NOMO-1 treated with dmso at 0.1 percent for 144 hours (cell line): ENCODE results near the gene UNC5A.

Experiments
- DNase-seq: peaks from one replicate; lab custom pipeline; 2025; ENCODE audit not compliant: unreplicated experiment; lab: John Stamatoyannopoulos, UW

Gene UNC5A

DNA sequence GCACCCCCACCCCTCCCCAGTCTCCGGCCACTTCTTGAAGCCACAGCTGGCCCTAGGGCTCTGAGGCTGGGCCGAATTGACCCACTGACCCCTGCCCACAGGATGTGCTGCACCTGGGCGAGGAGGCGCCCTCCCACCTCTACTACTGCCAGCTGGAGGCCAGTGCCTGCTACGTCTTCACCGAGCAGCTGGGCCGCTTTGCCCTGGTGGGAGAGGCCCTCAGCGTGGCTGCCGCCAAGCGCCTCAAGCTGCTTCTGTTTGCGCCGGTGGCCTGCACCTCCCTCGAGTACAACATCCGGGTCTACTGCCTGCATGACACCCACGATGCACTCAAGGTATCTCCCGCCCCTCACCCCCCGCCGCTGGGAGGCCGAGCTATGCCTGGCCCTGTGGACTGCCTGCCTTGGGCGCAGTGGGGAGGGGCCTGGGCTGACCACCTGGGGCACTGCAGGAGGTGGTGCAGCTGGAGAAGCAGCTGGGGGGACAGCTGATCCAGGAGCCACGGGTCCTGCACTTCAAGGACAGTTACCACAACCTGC, 67.5 kb downstream of the UNC5A start:
- no peak for DNase-seq

DNA sequence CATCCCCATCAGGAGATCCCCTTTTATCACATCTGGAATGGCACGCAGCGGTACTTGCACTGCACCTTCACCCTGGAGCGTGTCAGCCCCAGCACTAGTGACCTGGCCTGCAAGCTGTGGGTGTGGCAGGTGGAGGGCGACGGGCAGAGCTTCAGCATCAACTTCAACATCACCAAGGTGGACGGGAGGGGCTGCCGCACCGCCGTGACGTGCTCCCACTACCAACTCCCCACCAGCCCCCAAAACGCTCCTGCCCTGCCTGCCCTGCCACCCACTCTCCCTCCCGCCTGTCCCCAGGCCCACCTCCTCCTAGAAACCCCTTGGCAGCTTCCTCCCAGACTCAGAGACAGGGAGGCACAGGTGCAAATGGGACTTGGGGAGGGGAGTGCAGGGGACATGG, 68.1 kb downstream of the UNC5A start:
- DNase-seq = no peak

DNA sequence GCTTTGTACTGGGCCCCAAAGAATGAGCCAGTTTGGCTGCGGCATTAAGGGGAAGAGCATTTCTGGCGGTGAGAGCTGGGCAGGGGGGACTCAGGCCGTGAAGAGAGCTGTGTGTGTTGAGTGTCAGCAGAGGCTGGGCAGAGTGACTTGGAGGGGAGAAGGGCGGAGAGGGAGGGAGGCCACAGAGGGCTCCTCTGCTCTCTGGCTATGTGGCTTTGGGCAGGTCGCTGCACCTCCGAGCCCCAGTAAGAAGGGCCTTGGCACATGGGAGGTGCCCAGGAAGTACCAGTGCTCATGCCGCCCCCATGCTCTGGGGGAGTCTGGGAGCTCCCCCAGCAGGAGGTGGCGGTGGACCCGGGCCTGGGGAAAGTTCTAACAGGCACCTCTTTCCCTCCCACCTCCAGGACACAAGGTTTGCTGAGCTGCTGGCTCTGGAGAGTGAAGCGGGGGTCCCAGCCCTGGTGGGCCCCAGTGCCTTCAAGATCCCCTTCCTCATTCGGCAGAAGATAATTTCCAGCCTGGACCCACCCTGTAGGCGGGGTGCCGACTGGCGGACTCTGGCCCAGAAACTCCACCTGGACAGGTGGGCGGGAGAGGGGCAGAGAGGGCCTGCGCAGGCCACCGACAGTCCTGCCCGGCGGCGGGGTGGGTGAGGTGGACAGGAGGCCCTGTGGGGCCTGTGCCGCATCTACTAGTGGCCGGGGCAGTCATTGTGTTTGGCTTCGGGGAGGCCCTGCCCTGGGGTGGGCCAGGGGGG, 68.7 kb downstream of the UNC5A start:
- no peak for DNase-seq

- DNase-seq = no peak
These were observed 69.5 kb downstream of the UNC5A start for GRCh38 chr5:176879663-176880361.

DNA sequence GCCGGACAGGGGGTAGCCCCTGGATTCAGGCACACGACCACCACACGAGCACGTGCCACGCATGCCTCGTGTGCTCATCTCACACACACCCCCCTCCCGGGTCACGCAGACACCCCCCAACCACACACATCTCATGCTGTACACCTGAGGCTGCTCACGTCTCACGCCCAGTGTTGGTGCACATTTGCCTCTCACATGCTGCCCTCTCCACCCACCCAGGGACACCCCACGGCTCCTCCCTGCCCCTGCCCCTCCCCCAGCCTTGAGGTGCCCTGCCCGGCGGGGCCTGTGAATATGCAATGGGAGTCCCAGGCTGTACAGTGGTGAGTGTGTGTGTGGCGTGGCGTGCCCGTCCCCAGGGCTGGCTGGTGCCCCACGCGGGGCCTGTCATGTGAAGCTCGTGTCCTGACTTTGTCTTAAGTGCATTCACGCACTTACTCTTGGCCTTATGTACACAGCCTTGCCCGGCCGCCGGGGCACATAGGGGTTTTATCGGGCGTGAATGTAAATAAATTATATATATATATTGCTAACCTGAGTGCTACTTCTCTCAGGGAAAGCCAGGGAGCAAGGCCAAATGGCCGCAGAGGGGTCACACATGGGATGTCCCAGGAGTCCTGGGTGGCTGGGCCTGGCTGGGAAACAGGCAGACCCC, 70.1 kb downstream of the UNC5A start:
- DNase-seq = no peak

GRCh38 chr5:176881021-176881749, 70.8 kb downstream of the UNC5A start:
- no peak for DNase-seq

DNA sequence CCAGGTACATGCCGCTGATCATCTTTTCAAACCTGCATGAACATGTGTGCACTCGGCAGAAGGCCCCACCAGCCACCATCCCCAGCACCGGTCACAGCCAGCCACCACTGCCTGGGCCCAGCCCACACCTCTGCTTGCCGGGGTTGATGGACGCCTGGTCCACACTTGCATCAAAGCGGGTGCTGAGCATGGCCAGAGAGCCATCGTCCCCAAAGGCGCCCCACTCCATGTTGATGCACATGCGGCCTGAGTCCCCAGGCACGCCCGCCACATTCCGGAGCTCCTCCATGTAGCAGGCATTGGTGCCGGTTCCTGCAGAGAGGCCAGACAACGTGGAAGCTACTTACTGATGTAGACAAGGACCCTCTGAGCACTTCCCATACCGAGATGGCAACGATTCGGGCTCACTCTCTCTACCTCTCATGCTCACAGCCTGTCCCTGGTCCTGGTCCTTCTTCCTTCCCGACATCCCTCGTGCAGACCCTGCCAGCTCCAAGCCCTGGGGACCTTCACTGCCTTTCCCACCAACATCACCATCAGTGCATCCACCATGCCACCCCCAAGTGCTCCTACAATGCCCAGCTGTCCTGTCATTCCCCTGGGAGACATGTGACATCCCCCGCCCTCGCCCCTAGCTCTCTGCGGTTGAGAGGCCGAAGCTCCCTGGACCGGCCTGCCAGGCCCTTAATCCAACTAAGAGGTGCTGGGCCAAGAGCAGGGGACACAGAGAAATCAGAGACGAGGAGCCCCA, 71.6 kb downstream of the UNC5A start:
- DNase-seq = no peak

DNA sequence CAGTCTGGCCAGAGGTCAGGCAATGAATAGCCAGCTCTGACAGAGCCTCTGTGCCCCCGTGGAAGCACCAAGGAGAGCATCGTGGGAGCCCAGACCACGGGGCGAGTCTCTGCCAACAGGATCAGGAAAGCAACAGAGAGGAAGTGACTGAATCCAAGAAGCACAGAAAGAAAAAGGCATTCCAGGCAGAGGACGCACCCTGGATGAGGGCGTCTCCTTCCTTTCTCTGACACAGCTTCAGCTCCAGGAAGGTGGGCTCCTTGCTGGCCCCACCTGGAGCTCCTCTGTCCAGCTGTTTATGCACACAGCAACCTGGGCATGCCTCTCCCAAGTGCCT, 72.2 kb downstream of the UNC5A start:
- DNase-seq = no peak

DNA sequence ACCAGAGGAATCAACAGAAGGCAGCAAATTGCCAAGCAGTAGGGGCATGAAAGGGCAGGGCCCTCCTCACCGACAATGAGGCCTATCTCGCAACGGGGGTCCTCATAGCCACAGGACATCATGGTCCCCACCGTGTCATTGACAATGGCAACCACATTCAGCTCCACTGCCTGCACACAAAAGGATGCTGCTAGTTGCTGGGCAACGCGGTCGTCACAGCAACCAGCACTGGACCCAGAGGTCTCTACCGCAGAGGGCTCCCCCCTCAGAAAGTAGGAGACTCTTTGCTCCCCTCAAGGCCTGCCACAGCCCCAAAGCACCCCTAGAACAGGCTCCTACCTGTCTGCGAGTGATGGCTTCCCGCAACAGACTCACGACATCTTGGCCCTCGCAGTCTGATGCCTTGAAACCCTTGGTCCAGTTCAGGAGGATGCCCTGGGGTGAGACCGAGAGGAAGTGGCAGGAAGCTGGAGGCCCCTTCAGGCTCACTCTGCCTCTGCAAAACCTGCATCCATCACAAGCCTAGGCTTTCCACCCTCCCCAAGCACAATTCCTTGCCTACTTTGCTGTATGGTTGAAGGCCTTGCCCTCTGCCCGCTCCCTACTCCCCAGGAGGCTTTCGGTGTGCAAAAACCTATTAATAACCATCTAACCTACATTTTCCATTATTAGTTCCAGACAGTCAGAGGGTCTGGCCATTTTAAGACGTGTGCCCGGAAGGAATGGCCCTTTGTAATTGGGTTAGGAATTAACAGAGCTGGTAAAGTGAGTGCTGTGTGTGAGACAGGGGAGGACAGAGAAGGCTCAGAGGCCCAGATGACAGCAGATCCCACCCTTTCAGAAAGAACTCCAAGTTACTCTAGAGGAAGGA, 73.6 kb downstream of the UNC5A start:
- DNase-seq = no peak

GRCh38 chr5:176884571-176884890, 74.2 kb downstream of the UNC5A start:
- DNase-seq = no peak

GRCh38 chr5:176886336-176887251, 76.2 kb downstream of the UNC5A start:
- DNase-seq = no peak

- no peak for DNase-seq
These were observed 77.0 kb downstream of the UNC5A start for GRCh38 chr5:176887252-176887849.

DNA sequence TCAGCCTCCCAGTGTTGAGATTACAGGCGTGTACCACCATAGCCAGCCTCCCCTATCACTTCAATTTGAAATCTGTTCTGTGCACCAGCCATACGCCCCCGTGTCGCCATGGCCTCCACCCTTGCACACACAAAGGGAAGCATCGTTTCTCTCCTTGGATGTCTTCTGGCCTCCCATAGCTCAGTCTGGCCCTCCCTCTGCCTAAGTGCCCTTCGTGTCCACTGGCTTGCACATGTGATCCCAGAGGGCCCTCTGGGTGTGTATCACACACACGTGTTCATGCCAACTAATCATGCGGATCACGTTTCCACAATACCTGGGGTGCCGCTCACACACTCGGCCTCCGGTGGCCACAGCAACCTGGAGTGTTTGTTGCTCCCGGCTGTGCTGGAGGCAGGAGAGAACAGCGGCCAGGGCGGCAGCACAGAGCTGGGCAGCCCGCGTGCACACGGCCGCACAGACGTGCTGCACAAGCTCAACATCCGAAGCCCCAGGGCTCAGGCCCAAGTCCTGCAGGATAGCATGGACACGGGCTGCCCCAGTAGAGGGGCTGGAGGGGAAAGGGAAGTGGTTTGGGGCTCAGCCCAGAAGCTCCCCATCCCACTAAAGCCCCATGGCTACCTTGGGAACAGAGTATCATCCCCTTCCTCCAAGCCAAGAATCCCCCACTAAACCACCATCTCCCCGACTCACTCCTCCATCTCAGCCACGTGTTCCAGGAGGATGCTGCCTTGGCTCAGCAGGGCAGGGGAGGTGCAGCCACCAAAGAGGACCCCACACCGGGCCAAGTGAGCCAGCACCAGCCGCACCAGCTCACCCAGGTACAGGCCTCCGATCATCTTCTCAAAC, 77.9 kb downstream of the UNC5A start:
- no peak for DNase-seq

DNA sequence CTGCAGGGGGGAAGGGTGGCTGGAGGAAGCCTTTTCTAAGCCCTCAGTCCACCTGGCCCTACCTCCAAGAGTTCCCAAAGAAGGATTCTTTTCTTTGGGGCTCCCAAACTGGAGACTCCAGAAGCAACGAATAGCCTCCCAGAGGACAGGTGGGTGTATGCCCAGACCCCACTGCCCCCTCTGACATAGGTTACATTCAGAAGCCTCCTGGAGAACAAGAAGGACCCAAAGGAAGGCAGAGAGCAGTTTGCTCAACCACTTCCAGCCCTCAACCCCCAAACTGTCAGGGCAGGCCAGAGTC, 78.5 kb downstream of the UNC5A start:
- DNase-seq = no peak

GRCh38 chr5:176889321-176890280, 79.2 kb downstream of the UNC5A start:
- DNase-seq = no peak

DNA sequence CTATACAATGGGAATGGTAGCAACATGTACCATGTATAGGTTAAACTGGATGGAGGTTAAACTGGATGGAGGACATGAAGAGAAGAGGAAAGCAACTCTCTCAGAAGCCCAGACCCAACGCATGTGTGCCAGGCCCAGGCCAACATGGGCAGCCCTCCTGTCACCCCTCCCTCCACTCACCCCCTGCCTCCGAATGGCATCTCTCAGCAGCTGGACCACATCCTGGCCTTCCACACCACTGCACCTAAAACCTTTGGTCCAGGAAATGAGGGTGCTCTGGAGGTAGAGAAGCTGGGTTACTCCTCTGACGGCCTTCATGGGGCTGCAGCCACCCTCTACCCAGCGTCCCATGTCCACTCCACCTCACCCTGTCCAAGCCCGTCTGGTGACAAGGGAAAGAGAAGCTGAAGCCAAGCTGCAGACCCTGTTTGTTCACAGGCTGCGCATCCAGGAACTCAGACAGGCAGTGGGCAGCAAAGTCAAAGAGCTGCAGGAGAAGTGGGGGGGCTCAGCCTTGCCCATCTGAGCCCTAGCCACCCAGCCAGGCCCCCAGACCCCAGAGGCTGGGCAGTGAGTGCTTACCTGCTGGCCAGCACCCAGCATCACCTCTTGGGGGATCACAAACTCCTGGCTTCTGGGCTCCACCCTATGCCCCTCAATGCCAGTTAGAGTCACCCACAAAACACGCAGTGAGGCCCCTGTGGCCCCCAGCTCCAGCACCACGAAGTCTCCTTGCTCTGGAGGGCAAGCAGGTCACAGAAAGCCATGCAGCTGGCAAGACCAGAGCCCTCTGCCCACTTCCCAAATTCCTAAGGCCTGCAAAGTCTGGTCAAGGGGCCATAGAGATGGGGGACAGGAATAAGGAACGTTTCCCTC, 80.3 kb downstream of the UNC5A start:
- no peak for DNase-seq
